Chondrocyte (in vitro differentiated cells): Measurements from ENCODE around the gene CCNYL1. TPM values are rescaled to one million over a fixed set of nuclear protein-coding genes. Genes with fewer than 3 reads are reported as not detected.
"Not testable (repeated sequence)": the region's sequence is repeated elsewhere in the genome, so short reads cannot be mapped to it uniquely, and the experiment has no call there.

ENCODE experiments used
- DNase-seq: peaks from one replicate; pipeline ENCODE4 v3.0.0; 2021; ENCODE audit warnings: mixed read lengths, low spot score
- H3K27ac Mint-ChIP-seq: one replicate; pipeline ENCODE4 v1.8.0; 2021; ENCODE audit warnings: mild to moderate bottlenecking, moderate library complexity, mixed read lengths; ENCODE audit not compliant: unreplicated experiment
- H3K27me3 Mint-ChIP-seq: 2 replicates; pipeline ENCODE4 v1.8.0; 2021; ENCODE audit warnings: low read depth, mixed read lengths
- H3K36me3 Mint-ChIP-seq: 2 replicates; pipeline ENCODE4 v1.8.0; 2021; ENCODE audit warnings: low read depth, mixed read lengths
- H3K4me1 Mint-ChIP-seq: 2 replicates; pipeline ENCODE4 v1.8.0; 2021; ENCODE audit warnings: low read depth, mild to moderate bottlenecking, mixed read lengths
- H3K4me3 Mint-ChIP-seq: one replicate; pipeline ENCODE4 v1.8.0; 2021; ENCODE audit warnings: mild to moderate bottlenecking, moderate library complexity, mixed read lengths; ENCODE audit not compliant: unreplicated experiment
- H3K9me3 Mint-ChIP-seq: 2 replicates; pipeline ENCODE4 v1.8.0; 2021; ENCODE audit warnings: low read depth, mixed read lengths
- total RNA-seq: library from RNA; stranded (reverse); gene quantifications from 3 replicates; pipeline ENCODE4 v1.2.1, GENCODE V29; 2021
- TF ChIP-seq, protein P1 (sequence below): fragments of 200-600 bp; sonication (generic); IDR thresholded peaks from 2 replicates; pipeline ENCODE4 v1.5.0; 2021; ENCODE audit warnings: antibody characterized with exemption, mild to moderate bottlenecking, moderate library complexity

Gene CCNYL1
- total RNA-seq, 1 donor from 2014 or later: 25.3 TPM

GRCh38 chr2:207683438-207683837, 28.0 kb upstream of the CCNYL1 start:
- TF ChIP-seq, protein P1, sequence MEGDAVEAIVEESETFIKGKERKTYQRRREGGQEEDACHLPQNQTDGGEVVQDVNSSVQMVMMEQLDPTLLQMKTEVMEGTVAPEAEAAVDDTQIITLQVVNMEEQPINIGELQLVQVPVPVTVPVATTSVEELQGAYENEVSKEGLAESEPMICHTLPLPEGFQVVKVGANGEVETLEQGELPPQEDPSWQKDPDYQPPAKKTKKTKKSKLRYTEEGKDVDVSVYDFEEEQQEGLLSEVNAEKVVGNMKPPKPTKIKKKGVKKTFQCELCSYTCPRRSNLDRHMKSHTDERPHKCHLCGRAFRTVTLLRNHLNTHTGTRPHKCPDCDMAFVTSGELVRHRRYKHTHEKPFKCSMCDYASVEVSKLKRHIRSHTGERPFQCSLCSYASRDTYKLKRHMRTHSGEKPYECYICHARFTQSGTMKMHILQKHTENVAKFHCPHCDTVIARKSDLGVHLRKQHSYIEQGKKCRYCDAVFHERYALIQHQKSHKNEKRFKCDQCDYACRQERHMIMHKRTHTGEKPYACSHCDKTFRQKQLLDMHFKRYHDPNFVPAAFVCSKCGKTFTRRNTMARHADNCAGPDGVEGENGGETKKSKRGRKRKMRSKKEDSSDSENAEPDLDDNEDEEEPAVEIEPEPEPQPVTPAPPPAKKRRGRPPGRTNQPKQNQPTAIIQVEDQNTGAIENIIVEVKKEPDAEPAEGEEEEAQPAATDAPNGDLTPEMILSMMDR: no peak
- no peaks in the 10 kb centered on the region for H3K9me3 Mint-ChIP-seq
- H3K36me3 Mint-ChIP-seq: no peaks in the 10 kb centered on the region
- H3K4me1 Mint-ChIP-seq: peaks cover 17% of the 10 kb centered on the region
- peak overlapping the region; percentile 88 for H3K27ac Mint-ChIP-seq
- no peaks in the 10 kb centered on the region for H3K27me3 Mint-ChIP-seq
- H3K4me3 Mint-ChIP-seq: no peak overlapping the region
- DNase-seq: no peak

DNA sequence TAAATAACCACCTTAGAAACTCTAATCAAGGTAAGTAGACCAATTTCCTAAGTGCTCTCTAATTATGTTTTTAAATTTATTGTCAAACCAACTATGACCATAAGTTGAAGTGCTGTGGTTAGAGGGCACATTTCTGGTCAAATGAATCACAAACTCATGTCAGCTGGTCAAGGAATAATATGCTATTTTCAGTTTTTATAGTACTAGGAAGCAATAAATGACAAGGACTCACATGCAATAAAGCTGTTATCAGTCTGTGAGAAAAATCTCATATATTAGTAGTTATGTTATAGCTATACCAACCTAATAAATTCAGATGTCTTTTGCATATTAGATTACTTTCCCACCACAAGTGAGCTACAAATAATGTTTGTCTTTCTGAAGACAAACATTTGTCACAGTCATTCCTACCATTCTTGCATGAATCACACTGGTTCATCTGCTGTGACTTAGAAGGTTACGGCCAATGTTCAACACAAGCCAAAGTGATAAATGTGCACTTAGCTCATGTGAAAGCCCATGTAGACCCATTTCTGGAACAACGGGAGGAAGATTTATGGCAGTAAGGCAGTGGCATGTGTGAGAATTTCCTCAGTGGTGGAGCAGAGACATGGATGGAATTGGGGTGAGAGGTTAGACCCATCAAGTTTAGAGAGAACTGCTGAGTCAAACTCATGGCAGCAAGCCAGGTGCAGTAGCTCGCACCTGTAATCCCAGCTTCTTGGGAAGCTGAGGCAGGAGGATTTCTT, 27.4 kb upstream of the CCNYL1 start:
- DNase-seq: no peak
- peak overlapping the region; percentile 88 for H3K27ac Mint-ChIP-seq
- peaks cover 17% of the 10 kb centered on the region for H3K4me1 Mint-ChIP-seq
- H3K4me3 Mint-ChIP-seq: no peak overlapping the region
- no peaks in the 10 kb centered on the region for H3K9me3 Mint-ChIP-seq
- H3K27me3 Mint-ChIP-seq: no peaks in the 10 kb centered on the region
- TF ChIP-seq, protein P1: no peak
- H3K36me3 Mint-ChIP-seq: no peaks in the 10 kb centered on the region

DNA sequence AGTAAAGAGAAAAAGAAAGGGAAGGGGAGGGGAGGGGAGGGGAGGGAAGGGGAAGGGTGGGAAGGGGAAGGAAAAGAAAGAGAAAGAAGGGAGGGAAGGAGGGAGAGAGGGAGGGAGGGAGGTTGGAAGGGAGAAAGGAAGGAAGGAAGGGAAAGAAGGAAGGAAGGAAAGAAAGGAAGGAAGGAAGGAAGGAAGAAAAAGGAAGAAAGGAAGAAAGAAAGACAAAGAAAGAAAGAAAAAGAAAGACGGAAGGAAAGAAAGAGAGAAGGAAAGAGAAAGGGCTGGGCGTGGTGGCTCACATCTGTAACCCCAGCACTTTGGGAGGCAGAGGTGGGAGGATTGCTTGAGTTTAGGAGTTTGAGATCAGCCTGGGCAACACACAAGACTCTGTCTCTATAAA, 24.6 kb upstream of the CCNYL1 start:
- no peaks in the 10 kb centered on the region for H3K27me3 Mint-ChIP-seq
- no peak for DNase-seq
- H3K36me3 Mint-ChIP-seq: no peaks in the 10 kb centered on the region
- no peak overlapping the region for H3K27ac Mint-ChIP-seq
- peaks cover 17% of the 10 kb centered on the region for H3K4me1 Mint-ChIP-seq
- no peaks in the 10 kb centered on the region for H3K9me3 Mint-ChIP-seq
- TF ChIP-seq, protein P1: no peak
- H3K4me3 Mint-ChIP-seq: no peak overlapping the region

GRCh38 chr2:207688597-207688996, 22.8 kb upstream of the CCNYL1 start:
- DNase-seq: no peak
- TF ChIP-seq, protein P1: no peak
- H3K4me3 Mint-ChIP-seq: no peak overlapping the region

DNA sequence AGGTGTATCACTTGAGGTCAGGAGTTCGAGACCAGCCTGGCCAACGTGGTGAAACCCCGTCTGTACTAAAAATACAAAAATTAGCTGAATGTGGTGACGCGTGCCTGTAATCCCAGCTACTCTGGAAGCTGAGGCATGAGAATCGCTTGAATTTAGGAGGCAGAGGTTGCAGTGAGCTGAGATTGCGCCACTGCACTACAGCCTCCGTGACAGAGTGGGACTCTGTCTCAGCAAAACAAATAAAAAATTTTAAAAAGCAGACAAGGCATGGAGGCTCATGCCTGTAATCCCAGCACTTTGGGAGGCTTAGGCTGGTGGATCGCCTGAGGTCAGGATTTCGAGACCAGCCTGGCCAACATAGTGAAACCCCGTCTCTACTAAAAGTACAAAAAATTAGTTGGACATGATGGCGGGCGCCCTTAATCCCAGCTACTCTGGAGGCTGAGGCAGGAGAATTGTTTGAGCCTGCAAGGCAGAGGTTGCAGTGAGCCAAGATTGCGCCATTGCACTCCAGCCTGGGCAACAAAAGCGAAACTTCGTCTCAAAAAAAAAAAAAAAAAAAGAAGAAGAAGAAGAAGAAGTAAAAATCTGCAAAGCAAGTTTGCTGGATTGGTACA, 20.5 kb upstream of the CCNYL1 start:
- not testable (repeated sequence) for H3K9me3 Mint-ChIP-seq, H3K36me3 Mint-ChIP-seq, DNase-seq, H3K4me3 Mint-ChIP-seq, H3K27me3 Mint-ChIP-seq, H3K27ac Mint-ChIP-seq
- peaks cover 17% of the 10 kb centered on the region for H3K4me1 Mint-ChIP-seq

More at GRCh38 chr2:207688597-207688996, 22.8 kb upstream of the CCNYL1 start:
- peaks cover 11% of the 10 kb centered on the region for H3K4me1 Mint-ChIP-seq
- H3K9me3 Mint-ChIP-seq: no peaks in the 10 kb centered on the region
- H3K27ac Mint-ChIP-seq: no peak overlapping the region
- no peaks in the 10 kb centered on the region for H3K27me3 Mint-ChIP-seq
- no peaks in the 10 kb centered on the region for H3K36me3 Mint-ChIP-seq
